T-helper 1 cell (primary cell): ENCODE results near the gene HSPA12A.

Experiments used
- DNase-seq, 5 donors: peaks; one replicate each; pipeline ENCODE4 v3.0.0-alpha.2; 2012 to 2020

HSPA12A gene

GRCh38 chr10:116663342-116663741 is 79.0 kb downstream of the HSPA12A start:
- DNase-seq = no peak

GRCh38 chr10:116660860-116661259 is 81.5 kb downstream of the HSPA12A start:
- DNase-seq = no peak

- no peak for DNase-seq
Observed at GRCh38 chr10:116659049-116659670, 83.2 kb downstream of the HSPA12A start.

- DNase-seq = no peak
Observed at GRCh38 chr10:116657863-116658551, 84.4 kb downstream of the HSPA12A start.

GRCh38 chr10:116656044-116656443 is 86.3 kb downstream of the HSPA12A start:
- DNase-seq = no peak

- no peak for DNase-seq
Observed at GRCh38 chr10:116655568-116655967, 86.8 kb downstream of the HSPA12A start.

GRCh38 chr10:116654816-116655215 is 87.5 kb downstream of the HSPA12A start:
- no peak for DNase-seq

- DNase-seq = no peak
Observed at GRCh38 chr10:116653885-116654284, 88.5 kb downstream of the HSPA12A start.

GRCh38 chr10:116648903-116649302 is 93.5 kb downstream of the HSPA12A start:
- no peak for DNase-seq

- DNase-seq = no peak
Observed at GRCh38 chr10:116646502-116646901, 95.9 kb downstream of the HSPA12A start.

- no peak for DNase-seq
Observed at GRCh38 chr10:116637830-116638229, 104.5 kb downstream of the HSPA12A start.

GRCh38 chr10:116636976-116637375 is 105.4 kb downstream of the HSPA12A start:
- no peak for DNase-seq

GRCh38 chr10:116636385-116636784 is 106.0 kb downstream of the HSPA12A start:
- no peak for DNase-seq

GRCh38 chr10:116634126-116634975 is 108.0 kb downstream of the HSPA12A start:
- no peak for DNase-seq

GRCh38 chr10:116633216-116633600 is 109.2 kb downstream of the HSPA12A start:
- no peak for DNase-seq

- DNase-seq = no peak
Observed at GRCh38 chr10:116632596-116633215, 109.7 kb downstream of the HSPA12A start.

GRCh38 chr10:116631871-116632295 is 110.5 kb downstream of the HSPA12A start:
- DNase-seq = no peak

- DNase-seq = no peak
Observed at GRCh38 chr10:116630020-116630419, 112.3 kb downstream of the HSPA12A start.

GRCh38 chr10:116629340-116629739 is 113.0 kb downstream of the HSPA12A start:
- no peak for DNase-seq

- no peak for DNase-seq
Observed at GRCh38 chr10:116627386-116627933, 114.9 kb downstream of the HSPA12A start.

GRCh38 chr10:116626815-116627214 is 115.6 kb downstream of the HSPA12A start:
- DNase-seq = no peak

GRCh38 chr10:116625845-116626244 is 116.5 kb downstream of the HSPA12A start:
- DNase-seq = no peak
